ENCODE results near the gene RPS6KA2.

Gene RPS6KA2

DNA sequence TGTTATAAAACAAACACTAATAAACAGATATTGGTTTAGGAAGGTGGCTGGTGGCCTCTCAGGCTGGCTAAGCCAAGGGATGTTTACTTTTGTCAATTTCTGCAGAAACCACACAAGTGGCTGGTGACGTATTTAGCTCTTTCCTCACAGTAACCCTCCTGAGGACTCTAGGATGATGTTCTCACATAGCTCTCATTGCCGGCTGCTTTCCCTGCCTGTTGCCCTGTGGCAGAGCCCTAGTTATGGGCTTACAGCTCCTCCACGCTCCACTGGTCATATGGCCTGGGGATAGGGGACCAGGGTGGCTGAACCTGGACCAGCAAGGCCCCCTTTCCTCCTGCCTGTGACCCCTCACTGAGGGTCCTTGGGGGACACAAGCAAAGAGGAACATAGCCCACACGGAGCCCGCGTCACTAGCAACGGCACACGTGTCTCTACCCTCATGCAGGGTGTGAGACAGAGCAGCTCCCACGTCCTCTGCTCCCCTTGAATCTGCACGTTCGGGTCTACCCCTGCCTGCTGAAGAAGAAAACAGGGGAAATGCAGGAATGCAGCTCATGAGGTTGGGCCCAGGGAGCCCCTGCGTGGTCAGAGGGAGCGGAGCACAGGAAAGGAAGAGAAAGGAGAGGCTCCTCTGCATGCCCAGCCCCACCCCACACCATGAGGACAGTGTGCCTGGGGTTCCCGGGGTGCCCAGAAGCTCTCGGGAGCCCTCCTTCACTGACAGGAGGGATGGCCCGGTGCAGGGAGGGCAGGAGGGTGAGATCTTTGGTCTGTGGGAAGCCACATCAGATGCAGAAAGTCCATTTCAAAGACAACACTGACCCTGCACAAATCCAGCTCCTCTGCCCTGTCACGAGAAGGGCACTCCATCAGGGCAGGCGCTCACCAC, 54.4 kb downstream of the RPS6KA2 start:
- no peak for DNase-seq (ENCODE audit: low read depth)

DNA sequence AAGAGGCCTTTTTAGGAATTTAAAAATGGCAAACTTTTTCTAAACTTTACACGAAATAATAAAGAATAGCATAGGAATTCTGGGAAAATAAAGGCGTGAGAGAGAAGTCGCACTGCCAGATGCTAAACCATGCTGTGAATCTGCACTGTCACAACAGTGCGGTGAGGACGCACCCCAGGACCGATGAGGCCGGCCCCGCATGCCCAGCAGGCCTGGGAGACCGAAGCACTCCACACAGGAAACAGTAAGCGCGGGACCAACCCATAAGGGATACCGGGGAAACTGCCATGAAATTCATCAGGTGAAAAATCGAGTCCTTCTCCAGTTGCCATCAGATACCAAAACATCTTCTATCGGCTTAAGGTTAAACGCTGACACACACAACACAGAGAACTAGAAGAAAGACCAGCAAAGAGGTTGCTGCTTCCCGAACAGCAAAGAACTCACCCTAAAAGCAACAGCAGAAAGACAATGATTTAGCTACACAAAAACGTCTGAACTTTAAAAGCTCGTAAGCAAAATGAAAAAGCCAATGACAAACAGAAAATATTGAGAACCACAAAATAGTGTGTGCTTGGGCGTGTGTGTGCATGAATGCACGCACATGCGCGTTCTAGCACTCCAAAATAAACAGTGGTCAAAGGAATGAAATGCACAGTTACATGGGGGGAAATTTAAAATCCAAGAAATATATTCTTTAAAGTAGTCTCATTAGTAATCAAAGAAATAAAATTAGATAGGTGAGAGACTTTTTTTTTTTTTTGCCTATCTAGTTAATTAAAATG, 55.9 kb downstream of the RPS6KA2 start:
- no peak for DNase-seq (ENCODE audit: low read depth)

DNA sequence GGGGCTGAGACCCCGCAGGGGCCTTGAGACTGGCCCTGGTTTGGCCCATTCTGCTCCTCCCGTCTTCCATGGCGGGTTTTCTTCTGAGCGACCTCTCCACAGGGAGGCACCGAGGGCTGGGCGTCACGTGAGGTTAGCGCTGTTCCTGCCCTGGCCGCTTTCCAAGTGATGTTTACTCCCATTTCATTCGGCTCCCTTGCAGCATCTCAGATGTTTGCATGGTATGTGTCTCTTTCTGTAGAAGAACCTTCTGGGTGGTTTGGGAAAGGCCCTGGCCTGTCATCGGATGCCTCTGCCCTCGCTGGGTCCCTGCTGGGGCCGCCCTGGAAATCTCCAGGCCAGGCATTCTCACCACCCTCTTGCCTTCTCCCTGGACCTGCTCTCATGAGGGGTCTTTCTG, 57.8 kb downstream of the RPS6KA2 start:
- no peak for DNase-seq (ENCODE audit: low read depth)

DNA sequence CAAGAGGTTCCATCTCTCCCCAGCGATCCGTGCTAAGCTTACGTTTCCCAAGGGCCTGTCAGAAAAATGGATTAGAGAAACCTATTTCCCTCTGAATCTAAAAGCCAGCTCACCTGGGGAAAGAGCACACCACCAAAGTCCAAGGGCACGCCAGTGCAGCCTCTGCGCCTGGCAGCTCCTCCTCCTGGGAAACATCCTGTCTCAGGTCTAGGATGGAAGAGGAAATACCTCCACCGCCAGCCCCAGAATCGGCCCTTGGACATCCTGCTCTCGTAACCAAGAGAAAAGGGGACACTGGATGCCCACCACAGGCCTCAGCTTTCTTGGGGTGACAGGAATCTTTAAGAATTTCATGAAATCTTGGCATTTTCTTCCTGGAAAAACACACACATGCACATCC, 59.2 kb downstream of the RPS6KA2 start:
- no peak for DNase-seq (ENCODE audit: low read depth)

DNA sequence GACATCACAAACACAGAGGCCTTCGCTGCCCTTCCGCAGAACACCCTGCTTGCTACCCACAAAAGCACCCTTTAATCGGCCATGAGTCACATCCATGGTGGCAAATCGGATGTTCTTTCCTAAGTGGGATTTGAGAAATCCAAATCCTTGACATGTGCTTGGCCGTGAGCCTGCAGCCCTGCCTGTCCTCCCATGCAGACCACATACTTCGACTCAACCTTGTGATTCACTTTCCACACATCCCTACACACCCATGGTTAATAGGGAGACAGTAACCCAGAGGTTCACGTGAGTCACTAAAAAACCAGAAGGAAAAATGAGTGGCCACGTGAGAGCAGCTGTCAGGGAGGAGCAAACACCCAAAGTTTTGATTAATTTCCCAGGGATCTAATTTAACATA, 59.9 kb downstream of the RPS6KA2 start:
- no peak for DNase-seq (ENCODE audit: low read depth)

DNA sequence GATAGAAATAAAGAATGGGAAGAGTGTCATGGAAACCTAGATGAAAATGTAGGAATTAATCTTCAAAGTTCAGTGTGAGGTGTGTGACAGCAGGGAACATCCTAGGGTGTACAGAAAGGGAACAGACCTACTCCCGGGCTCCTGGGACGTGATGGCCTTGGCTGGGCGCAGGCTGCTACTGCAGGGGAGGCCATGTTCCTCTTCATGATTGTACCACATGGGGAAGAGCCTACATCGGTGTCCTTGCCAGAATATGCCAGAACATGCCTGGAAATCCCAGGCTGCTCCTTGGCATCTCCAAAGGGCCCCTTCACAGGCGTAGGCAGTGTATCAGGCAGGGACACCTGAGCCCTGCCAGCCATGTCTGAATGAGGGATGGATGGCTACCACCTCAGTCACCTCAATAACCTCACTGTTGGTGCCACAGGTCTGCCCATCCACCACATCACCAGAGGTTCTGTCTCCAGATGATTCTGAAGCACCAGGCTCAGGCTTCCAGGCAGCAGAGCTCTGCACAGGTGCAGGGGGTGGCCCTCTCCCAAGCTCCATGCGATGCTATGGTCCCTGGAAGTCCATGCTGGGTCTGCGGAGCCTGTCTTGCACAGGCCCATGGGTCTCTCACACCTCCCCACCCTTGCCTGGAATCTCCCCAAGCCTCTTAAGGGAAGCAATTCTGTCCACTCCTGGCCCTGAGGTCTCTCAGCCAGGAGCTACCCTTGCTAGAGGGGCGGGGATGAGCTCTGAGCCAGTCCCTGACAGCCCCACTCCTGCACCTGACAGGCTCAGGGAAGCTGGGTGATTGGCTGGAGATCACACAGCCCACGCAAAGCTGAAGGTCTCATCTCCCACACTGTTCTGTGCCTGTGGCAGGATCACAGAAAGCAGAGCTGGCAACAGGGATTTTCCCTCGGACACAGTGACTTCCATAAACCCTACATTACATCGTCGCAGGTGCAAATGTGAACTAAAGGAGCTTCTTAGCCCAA, 60.7 kb downstream of the RPS6KA2 start:
- DNase-seq (ENCODE audit: low read depth) = no peak

DNA sequence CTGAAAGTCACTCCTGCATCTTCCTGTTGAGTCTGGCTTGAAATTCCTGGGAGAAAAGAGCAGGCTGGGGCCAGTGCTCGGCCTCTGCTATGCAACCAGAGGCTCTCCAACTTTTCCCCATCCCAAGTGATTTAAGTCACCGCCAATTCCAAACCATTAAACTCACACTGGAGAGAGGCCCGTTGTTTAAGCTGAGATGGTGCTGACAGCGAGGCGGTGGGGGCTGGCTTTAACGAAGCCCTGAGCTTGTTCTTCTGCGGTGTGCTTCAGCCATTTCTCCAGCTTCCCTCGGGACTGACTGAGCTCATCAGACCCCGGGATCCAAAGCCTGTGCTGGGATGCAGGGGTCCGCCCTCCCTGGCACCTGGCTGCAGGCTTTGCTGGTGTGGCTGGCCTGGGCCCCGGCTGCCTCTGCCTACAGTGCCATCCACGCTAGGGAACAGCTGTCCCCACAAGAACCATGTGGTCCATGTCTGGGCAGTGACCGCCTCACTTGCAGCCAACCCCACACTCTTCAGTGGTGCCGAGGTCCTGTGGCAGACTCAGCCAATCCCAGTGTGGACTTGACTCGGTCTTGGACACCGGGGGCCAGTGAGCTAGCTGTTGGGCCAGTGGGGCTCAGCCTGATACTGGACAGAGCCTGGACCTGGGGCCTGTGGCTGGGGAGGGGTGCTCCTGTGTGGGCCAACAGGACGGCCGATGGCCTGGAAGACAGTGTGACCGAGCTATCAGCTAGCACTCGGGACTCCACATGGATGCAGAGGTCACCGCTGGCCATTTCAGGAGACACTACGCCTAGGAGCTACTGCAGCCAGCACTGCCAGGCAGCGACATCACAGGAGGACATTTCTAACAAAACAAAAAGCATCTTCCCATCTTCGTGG, 61.7 kb downstream of the RPS6KA2 start:
- no peak for DNase-seq (ENCODE audit: low read depth)

DNA sequence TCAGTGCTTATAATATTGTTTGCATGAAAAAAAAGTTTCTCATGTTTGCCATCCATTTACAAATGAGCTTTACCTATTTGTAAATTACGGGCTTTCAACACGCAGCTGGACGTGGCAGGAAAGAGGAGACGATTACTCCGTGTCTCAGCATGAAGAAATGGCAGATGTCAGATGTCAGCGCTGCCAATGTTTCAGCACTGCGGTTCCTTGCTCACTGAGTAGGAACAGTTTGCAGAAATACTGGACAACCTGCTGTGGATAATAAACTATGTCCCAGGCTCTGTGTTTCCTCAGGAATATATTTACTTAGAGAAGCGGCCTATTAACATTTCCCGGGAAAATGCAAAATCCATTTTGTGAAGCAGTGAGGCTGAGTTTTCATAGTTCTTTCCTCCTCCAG, 63.2 kb downstream of the RPS6KA2 start:
- no peak for DNase-seq (ENCODE audit: low read depth)

DNA sequence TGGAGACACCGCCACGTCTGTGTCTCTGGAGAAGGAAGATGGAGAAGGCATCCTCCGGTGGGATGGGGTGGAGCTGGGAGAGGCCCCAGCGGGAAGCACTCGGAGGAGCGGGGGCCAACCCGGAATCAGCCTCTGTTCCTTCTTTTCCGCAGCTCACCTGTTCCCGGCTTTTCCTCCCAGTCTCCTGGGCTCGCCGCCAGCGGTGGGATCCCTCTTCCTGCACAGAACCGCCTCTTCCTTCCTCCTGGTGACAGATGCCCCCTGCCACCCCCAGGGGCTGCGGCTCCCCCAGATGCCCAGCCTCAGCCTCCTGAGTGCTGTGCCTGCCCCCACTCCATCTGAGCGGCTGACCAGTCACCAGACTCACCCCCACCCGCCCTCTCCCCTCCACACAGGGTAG, 63.9 kb downstream of the RPS6KA2 start:
- DNase-seq (ENCODE audit: low read depth) = no peak

DNA sequence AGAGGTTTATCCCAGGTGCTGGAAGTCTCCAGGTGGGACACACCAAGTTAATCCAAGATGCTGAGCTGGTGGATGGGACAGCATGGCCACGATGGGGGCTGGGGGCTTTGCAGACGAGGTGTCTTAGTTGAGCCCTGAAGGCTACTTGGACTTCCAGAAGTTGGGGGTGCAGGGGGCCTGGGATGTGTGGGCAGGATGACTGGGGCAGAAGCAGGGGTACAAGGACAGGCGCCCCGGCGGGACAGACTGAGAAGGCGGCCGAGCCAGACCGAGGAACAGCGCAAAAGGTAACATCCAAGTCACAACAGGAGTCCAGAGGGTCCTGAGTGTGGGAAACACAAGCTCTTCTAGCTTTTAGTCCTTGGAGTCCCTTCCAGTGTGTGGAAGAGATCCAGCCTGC, 64.3 kb downstream of the RPS6KA2 start:
- DNase-seq (ENCODE audit: low read depth) = no peak

DNA sequence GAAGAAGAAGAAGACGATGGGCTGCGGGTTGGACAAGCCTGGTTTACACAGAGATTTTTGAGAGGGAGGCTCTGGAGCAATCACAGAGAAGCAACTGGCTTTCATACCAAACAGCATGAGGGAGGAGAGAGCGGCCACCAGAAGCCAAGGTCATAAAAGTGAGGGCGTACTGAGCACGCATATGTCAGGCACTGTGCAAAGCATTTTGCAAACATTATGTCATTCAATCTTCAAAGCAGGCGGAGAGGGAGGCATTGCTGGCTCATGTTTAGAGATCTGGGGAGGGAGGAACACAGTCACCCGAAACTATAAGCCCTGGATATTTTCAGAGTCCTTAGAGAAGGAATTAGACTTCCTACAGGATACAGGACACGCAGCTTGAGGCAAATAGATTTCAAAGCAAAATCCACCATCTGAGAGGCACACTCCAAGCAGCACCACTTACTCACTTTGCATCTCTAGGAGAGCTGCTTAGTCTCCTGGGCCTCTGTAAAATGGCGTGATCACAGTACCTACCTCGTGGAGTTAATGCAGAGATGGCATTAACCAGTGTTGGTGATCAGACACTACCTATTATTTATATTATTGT, 65.2 kb downstream of the RPS6KA2 start:
- no peak for DNase-seq (ENCODE audit: low read depth)

DNA sequence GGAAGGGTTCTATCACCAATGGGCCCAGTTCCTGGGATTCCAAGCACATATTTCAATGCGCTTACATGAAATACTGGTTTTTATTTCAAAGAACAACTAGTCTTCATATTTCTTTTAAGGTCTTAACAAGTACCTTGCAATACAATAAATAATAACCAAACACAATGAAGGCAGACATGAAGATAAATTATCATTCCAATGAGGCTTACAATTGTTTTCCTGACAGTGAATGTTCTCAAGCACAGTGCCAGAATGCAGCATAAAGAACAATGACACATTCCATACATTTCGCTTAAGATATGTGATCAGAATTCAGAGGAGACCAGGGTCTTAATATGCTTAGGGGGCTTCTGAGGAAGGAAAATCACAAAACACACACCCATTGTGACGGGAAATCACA, 66.8 kb downstream of the RPS6KA2 start:
- no peak for DNase-seq (ENCODE audit: low read depth)

DNA sequence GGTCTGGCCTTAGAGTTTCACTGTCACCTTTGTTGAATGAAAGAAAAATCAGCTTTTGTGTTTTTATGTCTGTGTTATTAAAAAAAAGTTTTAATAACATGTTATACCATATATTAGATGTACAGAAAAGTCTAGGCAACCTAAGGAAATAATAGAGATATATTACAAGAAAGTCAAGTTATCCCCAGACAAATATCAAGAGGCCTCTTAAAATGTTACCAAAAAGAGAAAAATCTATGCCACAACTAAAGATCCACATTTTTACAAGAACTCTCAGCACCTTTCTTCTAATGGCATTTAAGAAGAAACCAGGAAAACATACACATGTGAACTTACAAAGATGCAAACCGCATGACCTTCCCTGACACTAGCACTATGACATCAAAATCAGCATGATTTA, 67.4 kb downstream of the RPS6KA2 start:
- no peak for DNase-seq (ENCODE audit: low read depth)

DNA sequence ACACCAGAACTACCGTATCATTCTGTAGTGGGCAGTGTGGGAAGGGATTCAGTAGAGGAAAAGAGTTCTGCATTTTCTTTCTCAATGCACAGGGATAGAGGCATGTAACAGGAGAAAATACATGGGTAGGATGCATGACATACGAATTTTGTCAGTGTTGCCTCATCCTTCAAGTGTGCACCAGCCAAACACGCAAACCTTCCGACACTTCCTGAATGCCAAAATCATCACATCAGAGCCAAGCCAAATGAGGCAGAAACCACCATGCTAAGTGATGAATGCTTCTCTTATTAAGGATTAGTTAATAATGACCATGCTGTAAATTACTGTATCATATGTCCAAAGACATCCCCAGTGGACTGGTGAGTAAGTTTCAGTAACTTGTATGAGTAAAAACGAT, 67.8 kb downstream of the RPS6KA2 start:
- no peak for DNase-seq (ENCODE audit: low read depth)

DNA sequence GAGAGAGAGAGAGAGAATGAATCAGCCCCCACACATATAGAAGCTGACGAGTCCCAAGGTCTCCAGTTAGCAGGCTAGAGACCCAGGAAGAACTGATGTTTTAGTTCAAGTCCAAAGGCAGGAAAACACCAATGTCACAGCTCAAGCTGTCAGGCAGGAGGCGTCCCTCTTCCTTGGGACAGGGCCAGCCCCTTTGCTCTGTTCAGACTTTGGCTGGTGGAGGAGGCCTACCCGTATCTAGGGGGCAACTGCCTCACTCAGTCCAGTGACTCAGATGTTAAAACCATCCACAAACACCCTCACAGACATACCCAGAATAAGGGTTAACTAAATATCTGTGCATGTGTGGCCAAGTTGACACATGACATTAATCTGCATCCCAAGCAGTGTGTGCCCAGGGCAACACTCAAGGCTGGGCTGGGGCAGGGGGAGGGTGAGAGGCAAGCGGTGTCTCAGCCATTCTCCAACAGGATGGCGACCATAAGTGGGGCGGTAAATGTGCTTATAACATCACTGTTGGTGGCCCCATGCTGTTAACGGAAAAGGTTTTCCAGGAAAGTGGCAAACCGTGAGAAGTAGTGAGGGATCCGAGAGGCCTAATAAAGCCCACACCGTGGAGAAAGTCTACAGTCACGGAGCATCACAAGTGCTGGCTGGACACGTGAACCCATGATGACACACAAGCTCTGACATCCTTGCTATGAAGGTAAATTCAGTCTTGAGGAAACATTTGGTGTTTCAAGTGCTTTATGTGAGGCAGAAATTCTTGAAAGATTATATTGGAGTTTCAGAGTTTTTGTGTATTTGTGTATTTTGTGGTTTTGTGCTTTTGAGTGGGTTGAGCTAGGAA, 68.7 kb downstream of the RPS6KA2 start:
- no peak for DNase-seq (ENCODE audit: low read depth)

DNA sequence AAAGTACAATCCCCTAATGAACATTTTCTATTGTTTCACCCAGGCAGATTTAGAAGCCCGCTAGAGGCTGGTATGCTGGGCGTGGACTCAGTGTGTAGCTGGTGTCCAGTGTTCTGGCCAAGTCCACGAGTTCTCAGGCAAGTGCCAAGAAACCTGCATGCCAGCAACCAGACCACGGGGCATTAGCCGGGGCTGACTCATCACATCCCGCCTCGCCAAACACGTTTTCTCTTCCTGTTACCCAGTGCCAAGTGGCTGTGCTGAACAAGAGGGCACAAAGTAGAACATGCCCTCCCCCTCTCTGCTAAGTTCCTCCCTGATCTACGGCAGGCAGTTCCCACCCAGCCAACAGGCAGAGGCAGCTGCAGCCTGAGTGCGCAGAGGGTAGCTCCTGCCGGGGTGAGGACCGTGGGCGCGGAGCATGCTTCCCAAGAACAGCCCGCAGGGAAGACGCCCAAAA, 70.2 kb downstream of the RPS6KA2 start:
- DNase-seq (ENCODE audit: low read depth) = no peak

DNA sequence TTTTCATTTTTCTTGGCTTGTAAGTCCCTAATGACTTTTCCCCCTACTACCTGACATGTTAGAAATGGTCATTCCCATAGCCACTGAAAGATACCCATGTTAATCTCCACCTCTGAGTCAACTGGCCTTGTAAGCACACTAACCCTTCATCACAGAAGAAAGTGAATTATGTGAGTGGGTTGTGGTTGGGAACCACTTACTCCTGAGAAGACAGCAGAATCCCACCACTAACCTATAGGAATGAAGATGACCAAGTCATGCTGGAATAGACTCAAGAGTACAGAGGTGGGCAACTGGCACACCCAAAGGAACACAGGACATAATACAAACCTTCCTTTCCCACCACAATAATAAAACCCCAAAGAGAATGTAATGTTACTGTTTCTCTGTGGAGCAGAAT, 70.7 kb downstream of the RPS6KA2 start:
- DNase-seq (ENCODE audit: low read depth) = no peak

DNA sequence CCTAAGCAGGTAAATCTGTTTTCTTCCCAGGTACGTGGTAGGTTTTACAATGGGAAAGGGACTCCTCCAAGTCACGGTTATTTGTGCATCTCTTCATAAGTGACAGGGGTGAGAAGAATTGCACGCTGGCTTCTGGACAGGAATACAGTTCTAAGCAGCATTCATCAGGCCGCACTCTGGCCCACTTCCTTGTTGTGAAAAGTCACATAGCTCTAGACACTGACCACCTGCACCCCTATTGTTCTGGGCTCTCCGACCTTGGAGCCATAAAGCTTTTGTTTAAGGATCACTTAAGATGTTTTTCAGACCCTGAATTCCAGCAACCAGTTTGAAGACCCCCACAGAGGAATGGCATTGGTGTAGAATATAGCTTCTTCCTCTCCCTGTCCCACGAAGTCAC, 72.0 kb downstream of the RPS6KA2 start:
- no peak for DNase-seq (ENCODE audit: low read depth)

DNA sequence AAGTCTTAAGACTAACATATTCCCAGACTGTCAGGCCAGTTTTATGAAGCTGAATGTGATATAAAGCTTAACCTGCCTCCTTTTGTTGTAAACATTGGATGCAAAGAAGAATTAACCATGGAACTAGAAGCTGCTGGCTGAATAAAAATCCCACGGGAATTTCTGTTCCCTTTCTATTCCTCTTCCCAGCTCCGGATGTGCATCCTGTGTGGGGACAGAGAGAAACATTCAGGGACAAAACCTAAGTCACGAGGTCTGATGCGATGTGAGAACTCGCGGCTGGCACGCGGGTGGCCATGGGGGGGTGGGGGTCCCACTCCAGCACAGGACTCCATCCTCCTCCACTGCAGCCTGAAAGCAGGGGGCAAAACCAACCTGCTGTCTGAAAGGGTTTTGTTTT, 72.7 kb downstream of the RPS6KA2 start:
- no peak for DNase-seq (ENCODE audit: low read depth)
